HepG2 (cell line): Measurements from ENCODE around the gene AUH. TPM values are rescaled to one million over a fixed set of nuclear protein-coding genes. Genes with fewer than 3 reads are reported as not detected.

ENCODE experiments used
- ATAC-seq: fragments of 200-7000 bp; cut with Tn5 transposase; 3 replicates; pipeline ENCODE4 v1.9.1; 2020; ENCODE audit warnings: mild to moderate bottlenecking, moderate library complexity
- BruUV-seq: library from RNA; stranded (reverse); fragments of 400-500 nt; replicated peaks from 2 replicates; lab custom pipeline; 2021; lab: Mats Ljungman, UMichigan
- CTCF ChIA-PET: fragments of 300-600 bp; formaldehyde crosslinking; extraction: SDS; loops from one replicate; lab custom pipeline; 2021; ENCODE audit warnings: low total read pairs, inconsistent platforms, low intra/inter-chr PET ratio; lab: Yijun Ruan, JAX
- POLR2A ChIA-PET: fragments of 350-600 bp; sonication (Branson Sonifier 250); formaldehyde crosslinking; loops from one replicate; lab custom pipeline; 2020; ENCODE audit warnings: antibody characterized with exemption, inconsistent platforms; lab: Yijun Ruan, JAX
- DNase-seq: peaks from one replicate; pipeline ENCODE4 v3.0.0-alpha.2; 2015; ENCODE audit warnings: low spot score
- FAIRE-seq: peaks from 3 replicates; lab custom pipeline; 2011; peaks lifted over from hg19 to GRCh38; lab: Jason Lieb, UNC
- H2AFZ ChIP-seq: one replicate; pipeline ENCODE4 v1.6.1; 2011; ENCODE audit warnings: low read length, inconsistent platforms
- H3K27ac ChIP-seq: fragments of 300-600 bp; 3 replicates; pipeline ENCODE4 v1.8.0; 2011; ENCODE audit warnings: mixed run types, mild to moderate bottlenecking, mixed read lengths, low read length, inconsistent platforms; ENCODE audit not compliant: insufficient read depth; ENCODE audit errors: extremely low read length
- H3K27me3 ChIP-seq, 2 experiments: fragments of 200-600 bp in 1 of 2; 2 replicates in 1 of 2; 3 replicates in 1 of 2; pipeline versions ENCODE4 v1.6.0 to v1.8.0; 2011; ENCODE audit warnings: low read length in 2 of 2, mild to moderate bottlenecking in 2 of 2, moderate library complexity in 2 of 2, inconsistent platforms in 1 of 2; ENCODE audit not compliant: insufficient read depth in 2 of 2, control insufficient read depth in 1 of 2
- H3K36me3 ChIP-seq, 2 experiments: fragments of 200-600 bp in 1 of 2; replicated peaks in 1 of 2; 2 replicates in 1 of 2; 3 replicates in 1 of 2; pipeline versions ENCODE4 v1.5.1 to v1.8.0; 2011; ENCODE audit warnings: low read length in 2 of 2, inconsistent platforms in 1 of 2; ENCODE audit not compliant: insufficient read depth in 2 of 2, control insufficient read depth in 1 of 2
- H3K4me1 ChIP-seq: 2 replicates; pipeline ENCODE4 v1.5.1; 2012; ENCODE audit warnings: low read length, inconsistent platforms; ENCODE audit not compliant: insufficient read depth
- H3K4me2 ChIP-seq: 2 replicates; pipeline ENCODE4 v1.6.0; 2011; ENCODE audit warnings: low read depth, low read length, inconsistent platforms
- H3K4me3 ChIP-seq, 3 experiments: fragments of 200-600 bp in 1 of 3; sonication (generic), shearing (Covaris generic) in 1 of 3; replicated peaks in 1 of 3; 2 replicates each; pipeline ENCODE4 v1.5.1; 2011 to 2016; ENCODE audit warnings: low read length in 3 of 3, inconsistent platforms in 2 of 3, low read depth in 2 of 3, mild to moderate bottlenecking in 2 of 3, control low read depth in 1 of 3, mixed read lengths in 1 of 3; ENCODE audit not compliant: insufficient read depth in 1 of 3
- H3K79me2 ChIP-seq: one replicate; pipeline ENCODE4 v1.6.1; 2011; ENCODE audit warnings: low read length, inconsistent platforms; ENCODE audit not compliant: insufficient read depth
- H3K9ac ChIP-seq: 2 replicates; pipeline ENCODE4 v1.6.0; 2011; ENCODE audit warnings: mild to moderate bottlenecking, low read depth, low read length, inconsistent platforms; ENCODE audit not compliant: insufficient read depth
- H3K9me3 ChIP-seq: 2 replicates; pipeline ENCODE4 v1.5.1; 2012; ENCODE audit warnings: mild to moderate bottlenecking, low read length
- H4K20me1 ChIP-seq: 2 replicates; pipeline ENCODE4 v1.6.0; 2011; ENCODE audit warnings: inconsistent platforms, mild to moderate bottlenecking, low read length, moderate library complexity; ENCODE audit not compliant: insufficient read depth
- EEA1 ChIP-seq: sonication (generic); formaldehyde crosslinking; IDR thresholded peaks from 2 replicates; pipeline ENCODE4 v1.5.1; 2020; ENCODE audit warnings: mild to moderate bottlenecking, missing genetic modification reagents, borderline replicate concordance
- GABPA ChIP-seq, 2 experiments: IDR thresholded peaks; 2 replicates each; pipeline ENCODE4 v1.6.1; 2011 to 2016; ENCODE audit warnings: low read depth in 2 of 2, low read length in 1 of 2, missing biosample characterization in 1 of 2, missing genetic modification characterization in 1 of 2
- HDAC2 ChIP-seq: sonication (generic); formaldehyde crosslinking; IDR thresholded peaks from 2 replicates; pipeline ENCODE4 v1.4.0; 2020; ENCODE audit warnings: missing genetic modification reagents
- HMG20A ChIP-seq: IDR thresholded peaks from 2 replicates; pipeline ENCODE4 v1.6.1; 2016; ENCODE audit warnings: borderline replicate concordance
- HNRNPK ChIP-seq: fragments of 200-400 bp; formaldehyde crosslinking; IDR thresholded peaks from 2 replicates; pipeline ENCODE4 v1.6.1; 2018; ENCODE audit warnings: low read length, low read depth, moderate library complexity, mild to moderate bottlenecking; ENCODE audit not compliant: poor library complexity, severe bottlenecking
- SYNCRIP ChIP-seq: fragments of 200-400 bp; formaldehyde crosslinking; IDR thresholded peaks from 2 replicates; pipeline ENCODE4 v1.6.1; 2018; ENCODE audit warnings: mild to moderate bottlenecking, low read depth, low read length; ENCODE audit not compliant: insufficient read depth
- TBL1XR1 ChIP-seq: fragments of 150-350 bp; IDR thresholded peaks from 2 replicates; pipeline ENCODE4 v1.6.1; 2014; ENCODE audit warnings: borderline replicate concordance, low read length; ENCODE audit not compliant: partially characterized antibody
- TMF1 ChIP-seq: sonication (generic); formaldehyde crosslinking; IDR thresholded peaks from 2 replicates; pipeline ENCODE4 v1.8.1; 2022; ENCODE audit warnings: low read depth, missing genetic modification reagents
- ZBTB14 ChIP-seq: sonication (generic); formaldehyde crosslinking; IDR thresholded peaks from 2 replicates; pipeline ENCODE4 v1.4.0; 2020; ENCODE audit warnings: missing genetic modification reagents
- ZBTB38 ChIP-seq: sonication (generic); formaldehyde crosslinking; IDR thresholded peaks from 2 replicates; pipeline ENCODE4 v1.5.1; 2020; ENCODE audit warnings: mild to moderate bottlenecking, missing genetic modification reagents
- ZNF281 ChIP-seq: sonication (generic); formaldehyde crosslinking; IDR thresholded peaks from 2 replicates; pipeline ENCODE4 v1.4.0; 2020; ENCODE audit warnings: missing genetic modification reagents, borderline replicate concordance
- ZNF709 ChIP-seq: sonication (generic); formaldehyde crosslinking; IDR thresholded peaks from 2 replicates; pipeline ENCODE4 v1.5.0; 2020; ENCODE audit warnings: mild to moderate bottlenecking, missing genetic modification reagents
- WGBS: methylation state at CpG from one replicate; pipeline ENCODE4 v1.1.6; 2017; ENCODE audit warnings: low lambda C conversion rate; 5-methylcytosine and 5-hydroxymethylcytosine counted together
- in situ Hi-C: cut with HindIII; loops from 2 replicates; pipeline ENCODE4 v1.10.0; 2017; ENCODE audit warnings: low pct_unique_long_range_greater_than_20kb; ENCODE audit not compliant: extremely low pct_ligation_motif_present
- intact Hi-C: fragments of 100-400 bp; cut with micrococcal nuclease; formaldehyde crosslinking; loops from one replicate; pipeline ENCODE4 v1.10.0; 2022; ENCODE audit not compliant: unreplicated experiment
- polyA plus RNA-seq, 8 experiments: library from polyadenylated mRNA; depleted of rRNA in 3 of 8; stranded (reverse) in 7 of 8; unstranded in 1 of 8; fragments of >200 nt; fragmentation: Illumina TruSeq in 4 of 8; extraction: Trizol in 4 of 8; gene quantifications; 2 replicates each; pipeline versions ENCODE4 v1.2.1 to v1.2.3, GENCODE V29; 2011 to 2016; ENCODE audit warnings: low read depth in 4 of 8, missing spikeins in 1 of 8, mixed read lengths in 1 of 8; ENCODE audit not compliant: insufficient read depth in 1 of 8
- total RNA-seq, 5 experiments: library from RNA; depleted of rRNA; stranded (reverse); fragments of >200 nt; fragmentation: Illumina TruSeq; extraction: Trizol; gene quantifications; 2 replicates each; pipeline ENCODE4 v1.2.3, GENCODE V29; 2016; ENCODE audit warnings: low read depth in 1 of 5

AUH gene
- total and polyA plus RNA-seq, 2 of the 13 experiments (the other 11 are each of a cell fraction or from before 2014, with no cell fraction given): 25.8 to 31.9 TPM

GRCh38 chr9:91291866-91292265 lies 69.9 kb downstream of the AUH start:
- Histone ChIP-seq H3K4me1 (no peaks in the 10 kb centered on the region), H3K4me2 (no peak overlapping the region), H3K36me3 (peaks cover 11 to 60% of the 10 kb centered on the region in 2 experiments), H2AFZ (no peak overlapping the region), H3K9ac (no peak overlapping the region)
- POLR2A ChIA-PET: no interaction called here
- CTCF ChIA-PET: no interaction called here
- TF ChIP-seq TBL1XR1 (no peak), EEA1 (CRISPR knock-in tag) (no peak), HNRNPK (no peak), TMF1 (CRISPR knock-in tag) (no peak), ZBTB38 (CRISPR knock-in tag) (no peak), SYNCRIP (no peak), HDAC2 (no peak), ZBTB14 (CRISPR knock-in tag) (no peak), ZNF281 (no peak), ZNF709 (CRISPR knock-in tag) (no peak), HMG20A (CRISPR knock-in tag) (no peak), GABPA (IDR thresholded peaks at IDR 0.05; ENCODE audit: low read depth, low read length) (no peak), GABPA (CRISPR knock-in tag; IDR thresholded peaks at IDR 0.05; ENCODE audit: low read depth) (no peak)
- TF ChIP-seq, all 625 proteins: peak for 0
- H3K27me3 ChIP-seq: no peaks in the 10 kb centered on the region
- H3K9me3 ChIP-seq: no peaks in the 10 kb centered on the region
- intact Hi-C loops: no loop called here
- H3K27ac ChIP-seq: no peak overlapping the region
- no peak for DNase-seq
- no TSS peak for BruUV-seq
- ATAC-seq: no peak
- in situ Hi-C loops: no loop called here
- WGBS: 98% methylated on average over 4 of the region's 4 CpGs
- H4K20me1 ChIP-seq: no peaks in the 10 kb centered on the region
- no peaks in the 10 kb centered on the region for H3K79me2 ChIP-seq
- FAIRE-seq: no peak
- no peak overlapping the region for H3K4me3 ChIP-seq
